IMR-90 (cell line): ENCODE data around the gene PPP1R9A. TPM values are rescaled to one million over a fixed set of nuclear protein-coding genes. Genes with fewer than 3 reads are reported as not detected.

Source experiments
- ATAC-seq: fragments of 200-7000 bp; cut with Tn5 transposase; 2 replicates; pipeline ENCODE4 v1.9.1; 2020; ENCODE audit warnings: low read depth, mild to moderate bottlenecking, moderate library complexity
- BruUV-seq: library from RNA; stranded (reverse); fragments of 400-500 nt; replicated peaks from 2 replicates; lab custom pipeline; 2021; lab: Mats Ljungman, UMichigan
- CTCF ChIA-PET: fragments of 300-600 bp; formaldehyde crosslinking; extraction: SDS; loops from one replicate; lab custom pipeline; 2021; ENCODE audit warnings: antibody characterized with exemption; lab: Yijun Ruan, JAX
- POLR2A ChIA-PET: fragments of 300-600 bp; sonication (Branson Sonifier 250); formaldehyde crosslinking; loops from one replicate; lab custom pipeline; 2022; ENCODE audit warnings: antibody characterized with exemption; ENCODE audit not compliant: unreplicated experiment; lab: Charles Lee
- DNase-seq: peaks from one replicate; pipeline ENCODE4 v3.0.0; 2013
- H2AFZ ChIP-seq: replicated peaks from 2 replicates; pipeline ENCODE3; 2013; ENCODE audit warnings: low read length, mild to moderate bottlenecking; ENCODE audit not compliant: poor library complexity
- H2AK5ac ChIP-seq: 2 replicates; pipeline ENCODE4 v1.6.1; 2013; ENCODE audit warnings: low read depth, low read length, inconsistent platforms
- H2AK9ac ChIP-seq: replicated peaks from 2 replicates; pipeline ENCODE3; 2013; ENCODE audit warnings: mild to moderate bottlenecking, low read depth, low read length, moderate library complexity; ENCODE audit not compliant: poor library complexity
- H2BK120ac ChIP-seq: 2 replicates; pipeline ENCODE4 v1.6.1; 2013; ENCODE audit warnings: low read depth, low read length, inconsistent platforms
- H2BK15ac ChIP-seq: 3 replicates; pipeline ENCODE4 v1.6.1; 2013; ENCODE audit warnings: low read depth, low read length, inconsistent platforms
- H2BK20ac ChIP-seq: 2 replicates; pipeline ENCODE4 v1.6.1; 2013; ENCODE audit warnings: low read depth, mild to moderate bottlenecking, inconsistent platforms, low read length, moderate library complexity
- H2BK5ac ChIP-seq: 2 replicates; pipeline ENCODE4 v1.6.1; 2013; ENCODE audit warnings: mild to moderate bottlenecking, low read depth, low read length, inconsistent platforms; ENCODE audit not compliant: poor library complexity, severe bottlenecking
- H3K14ac ChIP-seq: replicated peaks from 2 replicates; pipeline ENCODE4 v1.6.1; 2013; ENCODE audit warnings: low read depth, low read length, inconsistent platforms
- H3K18ac ChIP-seq: 2 replicates; pipeline ENCODE4 v1.6.1; 2013; ENCODE audit warnings: low read depth, low read length, control low read depth
- H3K23ac ChIP-seq: 2 replicates; pipeline ENCODE4 v1.6.1; 2013; ENCODE audit warnings: low read depth, low read length, inconsistent platforms
- H3K27ac ChIP-seq: 2 replicates; pipeline ENCODE4 v1.5.1; 2013; ENCODE audit warnings: mild to moderate bottlenecking, control low read depth, low read length; ENCODE audit not compliant: insufficient read depth
- H3K27me3 ChIP-seq: 2 replicates; pipeline ENCODE4 v1.6.1; 2013; ENCODE audit warnings: low read length; ENCODE audit not compliant: control insufficient read depth, insufficient read depth
- H3K36me3 ChIP-seq: 2 replicates; pipeline ENCODE4 v1.6.1; 2013; ENCODE audit warnings: low read length, mixed read lengths; ENCODE audit not compliant: control insufficient read depth, insufficient read depth
- H3K4ac ChIP-seq: 2 replicates; pipeline ENCODE4 v1.6.1; 2013; ENCODE audit warnings: low read depth, low read length, inconsistent platforms
- H3K4me1 ChIP-seq: 2 replicates; pipeline ENCODE4 v1.6.1; 2013; ENCODE audit warnings: low read length, mixed read lengths; ENCODE audit not compliant: control insufficient read depth, insufficient read depth
- H3K4me2 ChIP-seq: 2 replicates; pipeline ENCODE4 v1.6.1; 2013; ENCODE audit warnings: low read depth, mild to moderate bottlenecking, control low read depth, low read length, moderate library complexity
- H3K4me3 ChIP-seq: 2 replicates; pipeline ENCODE4 v1.5.1; 2013; ENCODE audit warnings: low read depth, mild to moderate bottlenecking, control low read depth, low read length, moderate library complexity; ENCODE audit not compliant: insufficient read depth
- H3K56ac ChIP-seq: 2 replicates; pipeline ENCODE4 v1.6.1; 2013; ENCODE audit warnings: low read length, inconsistent platforms; ENCODE audit not compliant: insufficient read depth; ENCODE audit errors: extremely low read depth
- H3K79me1 ChIP-seq, 2 experiments: 2 replicates each; pipeline ENCODE4 v1.6.1; 2013; ENCODE audit warnings: low read length in 2 of 2, inconsistent platforms in 1 of 2, low read depth in 1 of 2
- H3K9ac ChIP-seq: 2 replicates; pipeline ENCODE4 v1.6.1; 2013; ENCODE audit warnings: low read depth, low read length, control low read depth
- H3K9me1 ChIP-seq: 2 replicates; pipeline ENCODE4 v1.6.1; 2013; ENCODE audit warnings: low read length, inconsistent platforms; ENCODE audit not compliant: insufficient read depth
- H3K9me3 ChIP-seq: 2 replicates; pipeline ENCODE4 v1.6.1; 2013; ENCODE audit warnings: low read length; ENCODE audit not compliant: control insufficient read depth, insufficient read depth
- H4K20me1 ChIP-seq: 2 replicates; pipeline ENCODE4 v1.6.1; 2013; ENCODE audit warnings: low read length, inconsistent platforms; ENCODE audit not compliant: insufficient read depth
- H4K5ac ChIP-seq: 2 replicates; pipeline ENCODE4 v1.6.1; 2013; ENCODE audit warnings: mild to moderate bottlenecking, low read depth, low read length, control low read depth
- H4K8ac ChIP-seq, 2 experiments: 2 replicates each; pipeline ENCODE4 v1.6.1; 2013; ENCODE audit warnings: low read depth in 2 of 2, low read length in 2 of 2, control low read depth in 1 of 2, inconsistent platforms in 1 of 2
- H4K91ac ChIP-seq: 2 replicates; pipeline ENCODE4 v1.6.1; 2013; ENCODE audit warnings: low read depth, low read length, inconsistent platforms; ENCODE audit not compliant: insufficient read depth
- BHLHE40 ChIP-seq: fragments of 150-350 bp; IDR thresholded peaks from 2 replicates; pipeline ENCODE4 v1.6.1; 2016; ENCODE audit warnings: mild to moderate bottlenecking, low read depth, low read length
- CEBPB ChIP-seq: IDR thresholded peaks from 2 replicates; pipeline ENCODE4 v1.6.1; 2012; ENCODE audit warnings: low read depth, low read length, improper control_type of control experiment
- CHD1 ChIP-seq: IDR thresholded peaks from 2 replicates; pipeline ENCODE4 v1.6.1; 2012; ENCODE audit warnings: low read depth, low read length, improper control_type of control experiment
- FOS ChIP-seq: fragments of 150-350 bp; IDR thresholded peaks from 2 replicates; pipeline ENCODE4 v1.6.1; 2016; ENCODE audit warnings: low read depth, low read length
- MAFK ChIP-seq: IDR thresholded peaks from 2 replicates; pipeline ENCODE4 v1.6.1; 2012; ENCODE audit warnings: low read depth, low read length, improper control_type of control experiment
- MAZ ChIP-seq: IDR thresholded peaks from 2 replicates; pipeline ENCODE4 v1.6.1; 2012; ENCODE audit warnings: low read depth, mild to moderate bottlenecking, low read length, improper control_type of control experiment, moderate library complexity, borderline replicate concordance
- MXI1 ChIP-seq: IDR thresholded peaks from 2 replicates; pipeline ENCODE4 v1.6.1; 2012; ENCODE audit warnings: low read depth, mild to moderate bottlenecking, low read length, moderate library complexity, borderline replicate concordance
- NFE2L2 ChIP-seq: fragments of 150-350 bp; IDR thresholded peaks from 2 replicates; pipeline ENCODE4 v1.6.1; 2016; ENCODE audit warnings: low read depth, mild to moderate bottlenecking, low read length
- POLR2A ChIP-seq: IDR thresholded peaks from 2 replicates; pipeline ENCODE4 v1.6.1; 2012; ENCODE audit warnings: mild to moderate bottlenecking, low read depth, low read length
- RAD21 ChIP-seq: IDR thresholded peaks from 2 replicates; pipeline ENCODE4 v1.6.1; 2012; ENCODE audit warnings: low read length, improper control_type of control experiment
- SMC3 ChIP-seq: fragments of 150-350 bp; IDR thresholded peaks from 2 replicates; pipeline ENCODE4 v1.6.1; 2016; ENCODE audit warnings: low read depth, mild to moderate bottlenecking, antibody characterized with exemption, low read length, moderate library complexity
- WGBS, 2 experiments: methylation state at CpG; one replicate each; pipeline versions ENCODE4 v1.1.5 to v1.1.7; 2013; ENCODE audit warnings: missing lambda C conversion rate in 2 of 2; ENCODE audit not compliant: insufficient read length in 1 of 2; ENCODE audit errors: extremely low coverage in 2 of 2; 5-methylcytosine and 5-hydroxymethylcytosine counted together
- dilution Hi-C: fragments of 300-500 bp; cut with HindIII; formaldehyde crosslinking; loops from one replicate; pipeline ENCODE4 v1.14.3; 2018; ENCODE audit warnings: low sequenced_read_pairs; ENCODE audit not compliant: unreplicated experiment
- in situ Hi-C: fragments of 300-500 bp; cut with MboI; formaldehyde crosslinking; loops from 3 replicates; pipeline ENCODE4 v1.14.3; 2019; ENCODE audit warnings: low sequenced_read_pairs, inconsistent platforms, mixed read lengths
- intact Hi-C: fragments of 100-400 bp; cut with micrococcal nuclease; formaldehyde crosslinking; loops from 2 replicates; pipeline ENCODE4 v1.10.0; 2022
- polyA plus RNA-seq, 3 experiments: library from polyadenylated mRNA; depleted of rRNA; stranded (reverse); fragments of >200 nt; gene quantifications; 2 replicates each; pipeline ENCODE4 v1.2.3, GENCODE V29; 2012; ENCODE audit warnings: low replicate concordance in 1 of 3
- total RNA-seq: library from RNA; depleted of rRNA; stranded (reverse); fragments of >200 nt; gene quantifications from 2 replicates; pipeline ENCODE4 v1.2.3, GENCODE V29; 2012

The PPP1R9A gene
- total and polyA plus RNA-seq, 2 of the 4 experiments (the other 2 are of a cell fraction), result not detected

- no peak overlapping the region for H3K18ac ChIP-seq
- ATAC-seq, result no peak
These were observed 103.9 kb downstream of the PPP1R9A start for GRCh38 chr7:95011146-95011928.

More at GRCh38 chr7:95011146-95011928, 103.9 kb downstream of the PPP1R9A start:
- in situ Hi-C loops, result no loop called here
- Histone ChIP-seq H2BK5ac (no peak overlapping the region), H3K56ac (no peak overlapping the region), H4K5ac (no peak overlapping the region), H3K4me2 (no peak overlapping the region), H4K91ac (no peak overlapping the region), H3K79me1 (no peaks in the 10 kb centered on the region), H3K4ac (no peak overlapping the region), H3K9ac (no peak overlapping the region), H3K9me3 (no peaks in the 10 kb centered on the region), H3K9me1 (no peaks in the 10 kb centered on the region), H3K4me3 (no peak overlapping the region), H3K27ac (no peak overlapping the region), H2AK9ac (no peak overlapping the region), H3K23ac (no peak overlapping the region), H2BK120ac (no peak overlapping the region), H3K27me3 (no peaks in the 10 kb centered on the region), H4K8ac (no peak overlapping the region), H3K14ac (no peak overlapping the region), H4K20me1 (no peaks in the 10 kb centered on the region), H2AFZ (no peak overlapping the region), H2BK20ac (no peak overlapping the region), H3K36me3 (no peaks in the 10 kb centered on the region), H3K4me1 (no peaks in the 10 kb centered on the region), H2BK15ac (no peak overlapping the region), H2AK5ac (no peak overlapping the region)
- dilution Hi-C loops, result no loop called here
- POLR2A ChIA-PET, result no interaction called here
- intact Hi-C loops, result no loop called here
- WGBS, 2 experiments, result no CpG with 5 or more reads among the region's 1 CpG
- no TSS peak for BruUV-seq
- CTCF ChIA-PET, result interaction anchor here (1.3 kb wide), 1 partner anchor 14 kb away, joined by 3 read pairs; no protein-coding TSS in a partner anchor
- TF ChIP-seq BHLHE40, result no peak
- no peak for TF ChIP-seq NFE2L2
- no peak for TF ChIP-seq MAZ
- no peak for TF ChIP-seq CEBPB
- no peak for TF ChIP-seq FOS
- TF ChIP-seq MAFK, result no peak
- TF ChIP-seq MXI1, result no peak
- no peak for TF ChIP-seq POLR2A
- TF ChIP-seq CHD1, result no peak
- no peak for TF ChIP-seq RAD21
- no peak for TF ChIP-seq SMC3
- peak; percentile 21 for DNase-seq
